ENCODE results near the gene MRAS. TPM values are rescaled to one million over a fixed set of nuclear protein-coding genes. Genes with fewer than 3 reads are reported as not detected.
A peak's percentile ranks its signal among the peaks of the same experiment; 100 is the strongest.

MRAS gene
- total RNA-seq, result under 1 TPM; 0.16 to 0.54 TPM

GRCh38 chr3:138347960-138348753 is at the start of gene MRAS:
MRAS (plus strand) TSS chr3:138348579; CDS start chr3:138372884, 24,305 bp downstream.
- Mint-ChIP-seq H3K27me3 (peaks cover 41% of the 10 kb centered on the region), H3K4me3 (peak within 1 kb of the TSS; percentile 93), H3K27ac (no peak within 1 kb of the TSS), H3K4me1 (peaks cover 6% of the 10 kb centered on the region), H3K9me3 (peaks cover 3% of the 10 kb centered on the region), H3K36me3 (peaks cover 3% of the 10 kb centered on the region)
- peak; percentile 53 for DNase-seq

GRCh38 chr3:138300647-138301046 is 47.7 kb upstream of the MRAS start:
- no peak for DNase-seq
- peaks cover 18% of the 10 kb centered on the region for H3K4me1 Mint-ChIP-seq

GRCh38 chr3:138303474-138303873 is 44.9 kb upstream of the MRAS start:
- no peaks in the 10 kb centered on the region for H3K27me3 Mint-ChIP-seq

More at GRCh38 chr3:138300647-138301046, 47.7 kb upstream of the MRAS start:
- Mint-ChIP-seq H3K27me3 (no peaks in the 10 kb centered on the region), H3K4me3 (no peak overlapping the region), H3K9me3 (no peaks in the 10 kb centered on the region), H3K27ac (peak overlapping the region; percentile 8), H3K36me3 (peaks cover 16% of the 10 kb centered on the region)

GRCh38 chr3:138307899-138308298 is 40.5 kb upstream of the MRAS start:
- peaks cover 9% of the 10 kb centered on the region for H3K27me3 Mint-ChIP-seq
- peaks cover 33% of the 10 kb centered on the region for H3K9me3 Mint-ChIP-seq
- DNase-seq, result no peak
- no peak overlapping the region for H3K27ac Mint-ChIP-seq
- H3K4me3 Mint-ChIP-seq, result no peak overlapping the region
- H3K36me3 Mint-ChIP-seq, result peaks cover 29% of the 10 kb centered on the region
- H3K4me1 Mint-ChIP-seq, result peaks cover 4% of the 10 kb centered on the region

More at GRCh38 chr3:138303474-138303873, 44.9 kb upstream of the MRAS start:
- peaks cover 11% of the 10 kb centered on the region for H3K9me3 Mint-ChIP-seq
- DNase-seq, result no peak
- H3K36me3 Mint-ChIP-seq, result peaks cover 14% of the 10 kb centered on the region
- no peaks in the 10 kb centered on the region for H3K4me1 Mint-ChIP-seq
- H3K4me3 Mint-ChIP-seq, result no peak overlapping the region
- H3K27ac Mint-ChIP-seq, result no peak overlapping the region

GRCh38 chr3:138308783-138309182 is 39.6 kb upstream of the MRAS start:
- peaks cover 4% of the 10 kb centered on the region for H3K4me1 Mint-ChIP-seq
- DNase-seq, result no peak
- no peak overlapping the region for H3K27ac Mint-ChIP-seq
- H3K4me3 Mint-ChIP-seq, result no peak overlapping the region
- peaks cover 29% of the 10 kb centered on the region for H3K36me3 Mint-ChIP-seq
- H3K9me3 Mint-ChIP-seq, result peaks cover 33% of the 10 kb centered on the region
- H3K27me3 Mint-ChIP-seq, result peaks cover 9% of the 10 kb centered on the region

- Mint-ChIP-seq H3K4me1 (peaks cover 4% of the 10 kb centered on the region), H3K27ac (no peak overlapping the region), H3K36me3 (peaks cover 29% of the 10 kb centered on the region), H3K27me3 (peaks cover 9% of the 10 kb centered on the region), H3K9me3 (peaks cover 33% of the 10 kb centered on the region), H3K4me3 (no peak overlapping the region)
- DNase-seq, result no peak
These were observed 37.9 kb upstream of the MRAS start for GRCh38 chr3:138310494-138310893.

- peaks cover 21% of the 10 kb centered on the region for H3K36me3 Mint-ChIP-seq
- H3K4me3 Mint-ChIP-seq, result no peak overlapping the region
- H3K9me3 Mint-ChIP-seq, result peaks cover 21% of the 10 kb centered on the region
- peaks cover 9% of the 10 kb centered on the region for H3K27me3 Mint-ChIP-seq
- DNase-seq, result no peak
- no peak overlapping the region for H3K27ac Mint-ChIP-seq
- peaks cover 4% of the 10 kb centered on the region for H3K4me1 Mint-ChIP-seq
These were observed 33.6 kb upstream of the MRAS start for GRCh38 chr3:138314751-138315150.

- H3K4me1 Mint-ChIP-seq, result peaks cover 6% of the 10 kb centered on the region
- peaks cover under 1% of the 10 kb centered on the region for H3K9me3 Mint-ChIP-seq
- H3K36me3 Mint-ChIP-seq, result no peaks in the 10 kb centered on the region
- DNase-seq, result no peak
- H3K27me3 Mint-ChIP-seq, result no peaks in the 10 kb centered on the region
- no peak overlapping the region for H3K4me3 Mint-ChIP-seq
- no peak overlapping the region for H3K27ac Mint-ChIP-seq
These were observed 30.7 kb upstream of the MRAS start for GRCh38 chr3:138317687-138318086.

GRCh38 chr3:138323971-138324370 is 24.4 kb upstream of the MRAS start:
- Mint-ChIP-seq H3K36me3 (no peaks in the 10 kb centered on the region), H3K9me3 (no peaks in the 10 kb centered on the region), H3K4me3 (no peak overlapping the region), H3K4me1 (peaks cover 33% of the 10 kb centered on the region), H3K27me3 (no peaks in the 10 kb centered on the region), H3K27ac (no peak overlapping the region)
- DNase-seq, result no peak

- Mint-ChIP-seq H3K9me3 (no peaks in the 10 kb centered on the region), H3K27ac (no peak overlapping the region), H3K27me3 (no peaks in the 10 kb centered on the region), H3K4me1 (peaks cover 41% of the 10 kb centered on the region), H3K36me3 (no peaks in the 10 kb centered on the region), H3K4me3 (no peak overlapping the region)
- no peak for DNase-seq
These were observed 22.4 kb upstream of the MRAS start for GRCh38 chr3:138325990-138326389.

- no peaks in the 10 kb centered on the region for H3K27me3 Mint-ChIP-seq
- no peak overlapping the region for H3K27ac Mint-ChIP-seq
- H3K4me1 Mint-ChIP-seq, result peaks cover 46% of the 10 kb centered on the region
- no peak overlapping the region for H3K4me3 Mint-ChIP-seq
- no peak for DNase-seq
- H3K9me3 Mint-ChIP-seq, result no peaks in the 10 kb centered on the region
- no peaks in the 10 kb centered on the region for H3K36me3 Mint-ChIP-seq
These were observed 21.3 kb upstream of the MRAS start for GRCh38 chr3:138326866-138327595.

GRCh38 chr3:138327831-138328230 is 20.5 kb upstream of the MRAS start:
- no peak for DNase-seq
- Mint-ChIP-seq H3K27ac (no peak overlapping the region), H3K36me3 (no peaks in the 10 kb centered on the region), H3K4me1 (peaks cover 42% of the 10 kb centered on the region), H3K27me3 (no peaks in the 10 kb centered on the region), H3K9me3 (no peaks in the 10 kb centered on the region), H3K4me3 (no peak overlapping the region)

GRCh38 chr3:138328341-138328740 is 20.0 kb upstream of the MRAS start:
- Mint-ChIP-seq H3K4me1 (peaks cover 40% of the 10 kb centered on the region), H3K4me3 (peak overlapping the region; percentile 48), H3K27ac (no peak overlapping the region), H3K9me3 (no peaks in the 10 kb centered on the region), H3K27me3 (no peaks in the 10 kb centered on the region), H3K36me3 (no peaks in the 10 kb centered on the region)
- no peak for DNase-seq

GRCh38 chr3:138329127-138329983 is 19.0 kb upstream of the MRAS start, which contains the start of gene NME9:
NME9 (minus strand) TSS chr3:138329851; CDS start chr3:138329335, 516 bp downstream.
- peak; percentile 92 for DNase-seq
- Mint-ChIP-seq H3K36me3 (no peaks in the 10 kb centered on the region), H3K9me3 (no peaks in the 10 kb centered on the region), H3K4me1 (peaks cover 37% of the 10 kb centered on the region), H3K27me3 (no peaks in the 10 kb centered on the region), H3K27ac (peak within 1 kb of the TSS; percentile 58), H3K4me3 (peak within 1 kb of the TSS; percentile 83)

GRCh38 chr3:138329984-138330293 is 18.4 kb upstream of the MRAS start:
- Mint-ChIP-seq H3K27ac (peak overlapping the region; percentile 46), H3K9me3 (no peaks in the 10 kb centered on the region), H3K27me3 (no peaks in the 10 kb centered on the region), H3K4me3 (peak overlapping the region; percentile 83), H3K4me1 (peaks cover 33% of the 10 kb centered on the region), H3K36me3 (no peaks in the 10 kb centered on the region)
- DNase-seq, result no peak
